ENCODE measurements around the gene LEPROT. TPM values are rescaled to one million over a fixed set of nuclear protein-coding genes. Genes with fewer than 3 reads are reported as not detected.

Gene LEPROT
- total and polyA plus RNA-seq, 10 of the 15 experiments (the other 5 are each of a cell fraction or from before 2014, with no cell fraction given), result 14.9 to 38.1 (median 17.4) TPM

- H3K79me2 ChIP-seq (ENCODE audit: control insufficient read depth, insufficient read depth, low read length), result no peaks in the 10 kb centered on the region
- no peak overlapping the region for H3K4me2 ChIP-seq (ENCODE audit: control insufficient read depth, insufficient read depth)
- RAD21 ChIA-PET (ENCODE audit: unreplicated experiment), result interaction anchor here (2.3 kb wide), 1 partner anchor 50 kb away, joined by 7 read pairs; no protein-coding TSS in a partner anchor
- H3K27ac ChIP-seq (ENCODE audit: control insufficient read depth, insufficient read depth), result no peak overlapping the region
- DNase-seq (ENCODE audit: low read depth, low spot score) (no peak), ATAC-seq (no peak), FAIRE-seq (no peak)
- POLR2A ChIA-PET, result interaction anchor here (0.7 kb wide), 1 partner anchor 233 kb away, joined by 3 read pairs; no protein-coding TSS in a partner anchor
- WGBS (ENCODE audit: insufficient coverage, insufficient replicate concordance, low lambda C conversion rate, missing lambda C conversion rate), result 57% methylated on average over 4 of the region's 4 CpGs
- no peaks in the 10 kb centered on the region for H3K9me3 ChIP-seq (replicated peaks; ENCODE audit: control insufficient read depth, insufficient read depth, low read length)
- no peak overlapping the region for H3K4me3 ChIP-seq
- intact Hi-C loops (cut with micrococcal nuclease; ENCODE audit: unreplicated experiment), result no loop called here
- no peaks in the 10 kb centered on the region for H3K27me3 ChIP-seq (replicated peaks in 1 of 2; ENCODE audit: control insufficient read depth in 2 of 2, insufficient read depth in 2 of 2, low read length in 1 of 2)
- in situ Hi-C loops (cut with MboI), result no loop called here
- H3K9ac ChIP-seq (ENCODE audit: control insufficient read depth, insufficient read depth, low read length), result no peak overlapping the region
- no peaks in the 10 kb centered on the region; the same call in 1 of the 2 replicates for H4K20me1 ChIP-seq (ENCODE audit: control insufficient read depth, insufficient read depth)
- H3K36me3 ChIP-seq (ENCODE audit: control insufficient read depth in 2 of 2, insufficient read depth in 2 of 2, low read length in 1 of 2), result no peaks in the 10 kb centered on the region
- CTCF ChIA-PET, result interaction anchor here (1.0 kb wide), 1 partner anchor 277 kb away, joined by 3 read pairs; no protein-coding TSS in a partner anchor
- no peaks in the 10 kb centered on the region for H3K4me1 ChIP-seq (ENCODE audit: control insufficient read depth, insufficient read depth, low read length)
- BruUV-seq (replicated peaks), result no TSS peak
- SMC1A ChIA-PET (ENCODE audit: uncharacterized antibody, unreplicated experiment), result interaction anchor here (1.3 kb wide), 1 partner anchor 10 kb away, joined by 3 read pairs; no protein-coding TSS in a partner anchor
- H2AFZ ChIP-seq (ENCODE audit: control insufficient read depth, low read depth, low read length), result no peak overlapping the region
- no peak for TF ChIP-seq NFXL1 (IDR thresholded peaks at IDR 0.05; ENCODE audit: borderline replicate concordance)
- TF ChIP-seq, protein P1, sequence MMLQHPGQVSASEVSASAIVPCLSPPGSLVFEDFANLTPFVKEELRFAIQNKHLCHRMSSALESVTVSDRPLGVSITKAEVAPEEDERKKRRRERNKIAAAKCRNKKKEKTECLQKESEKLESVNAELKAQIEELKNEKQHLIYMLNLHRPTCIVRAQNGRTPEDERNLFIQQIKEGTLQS (IDR thresholded peaks at IDR 0.05; ENCODE audit: borderline replicate concordance, extremely low read depth, low read depth, low read length), result no peak
- TF ChIP-seq TCF3 (IDR thresholded peaks at IDR 0.05; ENCODE audit: borderline replicate concordance, insufficient read depth, low read depth, low read length), result no peak
- TF ChIP-seq RFX5 (IDR thresholded peaks at IDR 0.05; ENCODE audit: low read depth, low read length), result no peak
- TF ChIP-seq RB1 (IDR thresholded peaks at IDR 0.05; ENCODE audit: borderline replicate concordance), result no peak
- no peak for TF ChIP-seq ZBED1 (IDR thresholded peaks at IDR 0.05; ENCODE audit: borderline replicate concordance)
- TF ChIP-seq, protein P2, sequence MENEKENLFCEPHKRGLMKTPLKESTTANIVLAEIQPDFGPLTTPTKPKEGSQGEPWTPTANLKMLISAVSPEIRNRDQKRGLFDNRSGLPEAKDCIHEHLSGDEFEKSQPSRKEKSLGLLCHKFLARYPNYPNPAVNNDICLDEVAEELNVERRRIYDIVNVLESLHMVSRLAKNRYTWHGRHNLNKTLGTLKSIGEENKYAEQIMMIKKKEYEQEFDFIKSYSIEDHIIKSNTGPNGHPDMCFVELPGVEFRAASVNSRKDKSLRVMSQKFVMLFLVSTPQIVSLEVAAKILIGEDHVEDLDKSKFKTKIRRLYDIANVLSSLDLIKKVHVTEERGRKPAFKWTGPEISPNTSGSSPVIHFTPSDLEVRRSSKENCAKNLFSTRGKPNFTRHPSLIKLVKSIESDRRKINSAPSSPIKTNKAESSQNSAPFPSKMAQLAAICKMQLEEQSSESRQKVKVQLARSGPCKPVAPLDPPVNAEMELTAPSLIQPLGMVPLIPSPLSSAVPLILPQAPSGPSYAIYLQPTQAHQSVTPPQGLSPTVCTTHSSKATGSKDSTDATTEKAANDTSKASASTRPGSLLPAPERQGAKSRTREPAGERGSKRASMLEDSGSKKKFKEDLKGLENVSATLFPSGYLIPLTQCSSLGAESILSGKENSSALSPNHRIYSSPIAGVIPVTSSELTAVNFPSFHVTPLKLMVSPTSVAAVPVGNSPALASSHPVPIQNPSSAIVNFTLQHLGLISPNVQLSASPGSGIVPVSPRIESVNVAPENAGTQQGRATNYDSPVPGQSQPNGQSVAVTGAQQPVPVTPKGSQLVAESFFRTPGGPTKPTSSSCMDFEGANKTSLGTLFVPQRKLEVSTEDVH (IDR thresholded peaks at IDR 0.05; ENCODE audit: low read depth, partially characterized antibody), result no peak
- no peak for TF ChIP-seq MYC (IDR thresholded peaks at IDR 0.05; ENCODE audit: insufficient read depth, insufficient read length, insufficient replicate concordance, low read length, severe bottlenecking)
- TF ChIP-seq, protein P3, sequence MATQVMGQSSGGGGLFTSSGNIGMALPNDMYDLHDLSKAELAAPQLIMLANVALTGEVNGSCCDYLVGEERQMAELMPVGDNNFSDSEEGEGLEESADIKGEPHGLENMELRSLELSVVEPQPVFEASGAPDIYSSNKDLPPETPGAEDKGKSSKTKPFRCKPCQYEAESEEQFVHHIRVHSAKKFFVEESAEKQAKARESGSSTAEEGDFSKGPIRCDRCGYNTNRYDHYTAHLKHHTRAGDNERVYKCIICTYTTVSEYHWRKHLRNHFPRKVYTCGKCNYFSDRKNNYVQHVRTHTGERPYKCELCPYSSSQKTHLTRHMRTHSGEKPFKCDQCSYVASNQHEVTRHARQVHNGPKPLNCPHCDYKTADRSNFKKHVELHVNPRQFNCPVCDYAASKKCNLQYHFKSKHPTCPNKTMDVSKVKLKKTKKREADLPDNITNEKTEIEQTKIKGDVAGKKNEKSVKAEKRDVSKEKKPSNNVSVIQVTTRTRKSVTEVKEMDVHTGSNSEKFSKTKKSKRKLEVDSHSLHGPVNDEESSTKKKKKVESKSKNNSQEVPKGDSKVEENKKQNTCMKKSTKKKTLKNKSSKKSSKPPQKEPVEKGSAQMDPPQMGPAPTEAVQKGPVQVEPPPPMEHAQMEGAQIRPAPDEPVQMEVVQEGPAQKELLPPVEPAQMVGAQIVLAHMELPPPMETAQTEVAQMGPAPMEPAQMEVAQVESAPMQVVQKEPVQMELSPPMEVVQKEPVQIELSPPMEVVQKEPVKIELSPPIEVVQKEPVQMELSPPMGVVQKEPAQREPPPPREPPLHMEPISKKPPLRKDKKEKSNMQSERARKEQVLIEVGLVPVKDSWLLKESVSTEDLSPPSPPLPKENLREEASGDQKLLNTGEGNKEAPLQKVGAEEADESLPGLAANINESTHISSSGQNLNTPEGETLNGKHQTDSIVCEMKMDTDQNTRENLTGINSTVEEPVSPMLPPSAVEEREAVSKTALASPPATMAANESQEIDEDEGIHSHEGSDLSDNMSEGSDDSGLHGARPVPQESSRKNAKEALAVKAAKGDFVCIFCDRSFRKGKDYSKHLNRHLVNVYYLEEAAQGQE (IDR thresholded peaks at IDR 0.05; ENCODE audit: low read depth, low read length), result no peak
- TF ChIP-seq, protein P4, sequence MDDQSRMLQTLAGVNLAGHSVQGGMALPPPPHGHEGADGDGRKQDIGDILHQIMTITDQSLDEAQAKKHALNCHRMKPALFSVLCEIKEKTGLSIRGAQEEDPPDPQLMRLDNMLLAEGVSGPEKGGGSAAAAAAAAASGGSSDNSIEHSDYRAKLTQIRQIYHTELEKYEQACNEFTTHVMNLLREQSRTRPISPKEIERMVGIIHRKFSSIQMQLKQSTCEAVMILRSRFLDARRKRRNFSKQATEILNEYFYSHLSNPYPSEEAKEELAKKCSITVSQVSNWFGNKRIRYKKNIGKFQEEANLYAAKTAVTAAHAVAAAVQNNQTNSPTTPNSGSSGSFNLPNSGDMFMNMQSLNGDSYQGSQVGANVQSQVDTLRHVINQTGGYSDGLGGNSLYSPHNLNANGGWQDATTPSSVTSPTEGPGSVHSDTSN (IDR thresholded peaks at IDR 0.05; ENCODE audit: insufficient replicate concordance, low read depth, low read length), result no peak
- no peak for TF ChIP-seq PML (IDR thresholded peaks at IDR 0.05; ENCODE audit: low read length)
- no peak for TF ChIP-seq KLF5 (IDR thresholded peaks at IDR 0.05; ENCODE audit: partially characterized antibody)
- no peak for TF ChIP-seq CEBPB (IDR thresholded peaks at IDR 0.05; ENCODE audit: borderline replicate concordance in 1 of 2, low read depth in 2 of 2, low read length in 2 of 2)
- TF ChIP-seq, protein P5, sequence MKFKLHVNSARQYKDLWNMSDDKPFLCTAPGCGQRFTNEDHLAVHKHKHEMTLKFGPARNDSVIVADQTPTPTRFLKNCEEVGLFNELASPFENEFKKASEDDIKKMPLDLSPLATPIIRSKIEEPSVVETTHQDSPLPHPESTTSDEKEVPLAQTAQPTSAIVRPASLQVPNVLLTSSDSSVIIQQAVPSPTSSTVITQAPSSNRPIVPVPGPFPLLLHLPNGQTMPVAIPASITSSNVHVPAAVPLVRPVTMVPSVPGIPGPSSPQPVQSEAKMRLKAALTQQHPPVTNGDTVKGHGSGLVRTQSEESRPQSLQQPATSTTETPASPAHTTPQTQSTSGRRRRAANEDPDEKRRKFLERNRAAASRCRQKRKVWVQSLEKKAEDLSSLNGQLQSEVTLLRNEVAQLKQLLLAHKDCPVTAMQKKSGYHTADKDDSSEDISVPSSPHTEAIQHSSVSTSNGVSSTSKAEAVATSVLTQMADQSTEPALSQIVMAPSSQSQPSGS (IDR thresholded peaks at IDR 0.05; ENCODE audit: low read length), result no peak
Observed at GRCh38 chr1:65409816-65410326, 10.6 kb upstream of the LEPROT start.
